ENCODE data around the gene DDR2.

DDR2 gene

GRCh38 chr1:162616848-162617247 lies 15.4 kb upstream of the DDR2 start:
- in situ Hi-C loops (cut with HindIII; ENCODE audit: low pct_unique_long_range_greater_than_20kb, low sequenced_read_pairs): no loop called here
- no peak for DNase-seq (ENCODE audit: low read depth in 1 of 2, low spot score in 1 of 2)
- TF ChIP-seq JUND (IDR thresholded peaks at IDR 0.05; ENCODE audit: low read depth): no peak

DNA sequence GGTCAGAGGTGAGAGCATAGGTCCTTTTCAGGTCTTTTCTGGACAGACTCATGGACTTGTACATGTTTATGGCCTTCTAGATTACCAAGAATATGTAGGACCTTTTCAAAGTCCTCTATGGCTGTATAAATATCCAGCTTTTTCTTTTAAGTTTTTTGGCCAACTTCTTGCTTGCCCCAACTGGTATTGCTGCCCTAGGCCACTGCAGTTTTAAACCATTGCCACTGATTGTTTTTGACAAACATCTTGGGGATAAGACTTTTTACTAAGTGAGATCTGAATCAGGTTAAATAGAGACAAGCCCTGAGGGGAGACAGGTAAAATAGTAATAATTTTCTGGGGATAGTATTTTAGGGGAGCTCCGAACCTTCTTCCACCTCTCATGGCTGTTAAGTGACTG lies 14.8 kb upstream of the DDR2 start:
- no peak for TF ChIP-seq JUND (IDR thresholded peaks at IDR 0.05; ENCODE audit: low read depth)
- in situ Hi-C loops (cut with HindIII; ENCODE audit: low pct_unique_long_range_greater_than_20kb, low sequenced_read_pairs): no loop called here
- DNase-seq (ENCODE audit: low read depth in 1 of 2, low spot score in 1 of 2): no peak

DNA sequence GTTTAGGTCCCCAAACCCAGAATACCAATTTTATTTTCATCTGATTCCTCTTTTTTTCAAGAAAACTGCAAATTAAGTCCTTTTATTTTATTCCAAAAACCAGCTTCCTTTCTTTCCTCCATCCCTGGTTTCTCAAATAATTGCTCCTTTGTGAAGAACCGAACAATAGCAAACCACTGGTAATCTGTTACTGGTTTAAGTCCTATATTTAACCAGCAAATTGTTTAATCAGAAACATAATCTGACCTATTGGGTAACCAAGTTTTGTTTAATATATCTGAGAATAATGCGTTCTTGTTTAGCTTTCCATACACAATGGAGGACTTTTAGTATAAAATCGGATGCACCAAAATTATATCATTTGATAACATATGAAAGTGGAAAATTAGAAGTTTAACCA lies 13.2 kb upstream of the DDR2 start:
- DNase-seq (ENCODE audit: low read depth in 1 of 2, low spot score in 1 of 2): no peak
- in situ Hi-C loops (cut with HindIII; ENCODE audit: low pct_unique_long_range_greater_than_20kb, low sequenced_read_pairs): no loop called here
- no peak for TF ChIP-seq JUND (IDR thresholded peaks at IDR 0.05; ENCODE audit: low read depth)

DNA sequence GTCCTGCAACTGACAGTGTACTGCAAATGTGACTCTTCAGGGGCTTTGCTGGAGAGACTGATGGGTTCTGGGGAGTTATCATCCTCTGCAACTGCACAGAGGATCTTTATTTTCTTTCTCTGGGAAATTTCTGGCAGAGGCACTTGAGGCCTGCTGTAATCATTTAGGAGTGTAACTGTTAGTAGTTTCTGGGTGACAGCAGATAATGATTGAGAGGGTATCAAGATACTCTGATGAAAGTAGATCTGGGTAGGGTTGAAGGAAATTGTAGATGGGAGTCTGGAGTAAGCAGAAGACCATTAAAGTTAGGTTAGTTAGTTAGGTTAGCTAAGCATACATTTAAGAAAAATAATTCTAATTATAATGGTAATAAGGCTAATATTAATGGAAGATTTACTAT lies 11.0 kb upstream of the DDR2 start:
- in situ Hi-C loops (cut with HindIII; ENCODE audit: low pct_unique_long_range_greater_than_20kb, low sequenced_read_pairs): no loop called here
- TF ChIP-seq JUND (IDR thresholded peaks at IDR 0.05; ENCODE audit: low read depth): no peak
- DNase-seq (ENCODE audit: low read depth in 1 of 2, low spot score in 1 of 2): no peak

DNA sequence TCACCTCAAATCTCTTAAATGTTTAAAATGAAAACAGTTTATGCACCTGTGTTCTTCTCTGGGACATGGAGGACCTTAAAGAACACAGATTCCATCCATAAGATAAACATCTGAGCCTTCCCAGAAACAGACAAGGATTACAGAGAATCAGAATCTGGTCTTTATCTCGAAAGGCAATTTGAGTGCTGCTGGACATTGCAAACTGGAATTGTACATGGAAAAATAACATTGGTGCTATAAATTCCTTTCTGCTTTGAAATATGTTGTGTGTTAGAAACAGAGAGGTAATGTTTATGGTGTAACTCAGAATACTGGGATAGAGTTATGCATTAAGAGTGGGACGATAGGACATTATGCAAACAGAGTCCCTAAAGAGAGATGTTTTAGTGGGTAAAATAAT lies 6.6 kb upstream of the DDR2 start:
- in situ Hi-C loops (cut with HindIII; ENCODE audit: low pct_unique_long_range_greater_than_20kb, low sequenced_read_pairs): no loop called here
- no peak for TF ChIP-seq JUND (IDR thresholded peaks at IDR 0.05; ENCODE audit: low read depth)
- no peak for DNase-seq (ENCODE audit: low read depth in 1 of 2, low spot score in 1 of 2)

DNA sequence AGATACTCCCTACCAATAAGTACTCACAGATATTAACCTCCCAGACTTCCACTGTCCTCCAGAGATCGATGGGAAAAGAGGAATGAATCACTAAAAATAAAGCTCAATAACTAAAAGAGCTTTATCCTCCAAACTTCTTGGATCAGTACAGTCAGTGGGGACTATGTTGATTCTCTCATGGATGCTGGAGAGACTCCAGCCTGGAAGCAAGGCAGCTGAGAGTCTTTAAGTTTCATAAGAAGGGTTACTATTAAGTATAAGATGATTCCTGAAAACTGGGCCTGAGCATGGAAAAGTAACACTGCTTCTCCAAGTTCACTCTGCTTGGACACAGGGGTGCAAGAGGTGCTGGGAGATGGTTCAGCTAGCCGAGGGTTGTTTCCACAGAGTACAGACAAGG lies 6.2 kb upstream of the DDR2 start:
- in situ Hi-C loops (cut with HindIII; ENCODE audit: low pct_unique_long_range_greater_than_20kb, low sequenced_read_pairs): no loop called here
- no peak for DNase-seq (ENCODE audit: low read depth in 1 of 2, low spot score in 1 of 2)
- TF ChIP-seq JUND (IDR thresholded peaks at IDR 0.05; ENCODE audit: low read depth): no peak

GRCh38 chr1:162626761-162627160 lies 5.5 kb upstream of the DDR2 start:
- no peak for TF ChIP-seq JUND (IDR thresholded peaks at IDR 0.05; ENCODE audit: low read depth)
- DNase-seq (ENCODE audit: low read depth in 1 of 2, low spot score in 1 of 2): no peak
- in situ Hi-C loops (cut with HindIII; ENCODE audit: low pct_unique_long_range_greater_than_20kb, low sequenced_read_pairs): no loop called here

- peak in 1 of 2 experiments; percentile 66 for DNase-seq (ENCODE audit: low read depth in 1 of 2, low spot score in 1 of 2)
- in situ Hi-C loops (cut with HindIII; ENCODE audit: low pct_unique_long_range_greater_than_20kb, low sequenced_read_pairs): no loop called here
- TF ChIP-seq JUND (IDR thresholded peaks at IDR 0.05; ENCODE audit: low read depth): no peak
Observed at GRCh38 chr1:162627662-162628296, 4.5 kb upstream of the DDR2 start.

DNA sequence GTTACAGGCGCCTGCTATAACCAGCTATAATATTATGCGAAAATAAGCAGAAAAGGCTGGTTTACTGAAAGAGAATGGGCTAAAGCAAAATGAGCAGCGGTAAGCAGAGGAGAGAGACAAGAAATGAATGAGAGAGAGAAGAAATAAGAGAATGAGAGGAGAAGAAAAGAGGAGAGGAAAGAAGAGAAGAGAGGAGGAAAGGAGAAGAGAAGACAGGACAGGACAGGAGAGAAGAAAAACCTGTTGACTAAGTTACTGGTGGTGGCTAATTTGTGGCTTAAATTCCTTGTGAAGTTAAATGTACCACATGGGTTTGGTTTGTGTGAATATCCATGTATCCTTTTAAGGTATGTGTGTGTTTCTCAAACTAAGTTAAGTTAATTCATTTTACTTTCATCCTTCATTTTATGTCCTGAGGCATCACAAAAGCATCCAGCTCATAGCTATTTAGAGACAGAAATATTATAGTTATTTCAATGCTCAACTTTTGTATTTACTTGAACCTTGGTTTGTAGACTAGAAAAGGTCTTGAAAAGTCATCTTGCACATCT lies 3.1 kb upstream of the DDR2 start:
- in situ Hi-C loops (cut with HindIII; ENCODE audit: low pct_unique_long_range_greater_than_20kb, low sequenced_read_pairs): no loop called here
- no peak for DNase-seq (ENCODE audit: low read depth in 1 of 2, low spot score in 1 of 2)
- no peak for TF ChIP-seq JUND (IDR thresholded peaks at IDR 0.05; ENCODE audit: low read depth)

GRCh38 chr1:162629651-162630050 lies 2.6 kb upstream of the DDR2 start:
- in situ Hi-C loops (cut with HindIII; ENCODE audit: low pct_unique_long_range_greater_than_20kb, low sequenced_read_pairs): no loop called here
- no peak for DNase-seq (ENCODE audit: low read depth in 1 of 2, low spot score in 1 of 2)
- TF ChIP-seq JUND (IDR thresholded peaks at IDR 0.05; ENCODE audit: low read depth): no peak

GRCh38 chr1:162631546-162632191 lies 595 bp upstream of the DDR2 start:
- no peak for DNase-seq (ENCODE audit: low read depth in 1 of 2, low spot score in 1 of 2)
- in situ Hi-C loops (cut with HindIII; ENCODE audit: low pct_unique_long_range_greater_than_20kb, low sequenced_read_pairs): no loop called here
- no peak for TF ChIP-seq JUND (IDR thresholded peaks at IDR 0.05; ENCODE audit: low read depth)

DNA sequence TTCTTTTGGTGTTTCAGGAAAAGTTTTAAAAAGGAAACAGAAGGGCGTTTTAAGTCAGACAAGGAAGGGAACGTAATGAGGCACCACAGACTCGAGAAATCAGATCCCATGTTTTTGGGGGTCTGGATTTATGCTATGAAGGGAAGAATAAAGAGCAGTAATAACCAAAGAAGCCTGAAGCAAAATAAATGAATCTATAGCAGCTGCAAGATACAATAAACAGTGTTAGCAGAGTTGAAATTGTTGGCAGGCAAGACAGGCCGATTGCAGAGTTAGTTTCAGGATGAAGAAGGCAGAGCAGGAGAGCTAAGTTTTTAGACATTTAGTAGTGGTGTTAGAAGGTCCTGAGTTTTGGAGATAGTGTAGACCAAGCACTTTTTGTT lies 425 bp downstream of the DDR2 start:
- in situ Hi-C loops (cut with HindIII; ENCODE audit: low pct_unique_long_range_greater_than_20kb, low sequenced_read_pairs): no loop called here
- DNase-seq (ENCODE audit: low read depth in 1 of 2, low spot score in 1 of 2): no peak
- TF ChIP-seq JUND (IDR thresholded peaks at IDR 0.05; ENCODE audit: low read depth): no peak

DNA sequence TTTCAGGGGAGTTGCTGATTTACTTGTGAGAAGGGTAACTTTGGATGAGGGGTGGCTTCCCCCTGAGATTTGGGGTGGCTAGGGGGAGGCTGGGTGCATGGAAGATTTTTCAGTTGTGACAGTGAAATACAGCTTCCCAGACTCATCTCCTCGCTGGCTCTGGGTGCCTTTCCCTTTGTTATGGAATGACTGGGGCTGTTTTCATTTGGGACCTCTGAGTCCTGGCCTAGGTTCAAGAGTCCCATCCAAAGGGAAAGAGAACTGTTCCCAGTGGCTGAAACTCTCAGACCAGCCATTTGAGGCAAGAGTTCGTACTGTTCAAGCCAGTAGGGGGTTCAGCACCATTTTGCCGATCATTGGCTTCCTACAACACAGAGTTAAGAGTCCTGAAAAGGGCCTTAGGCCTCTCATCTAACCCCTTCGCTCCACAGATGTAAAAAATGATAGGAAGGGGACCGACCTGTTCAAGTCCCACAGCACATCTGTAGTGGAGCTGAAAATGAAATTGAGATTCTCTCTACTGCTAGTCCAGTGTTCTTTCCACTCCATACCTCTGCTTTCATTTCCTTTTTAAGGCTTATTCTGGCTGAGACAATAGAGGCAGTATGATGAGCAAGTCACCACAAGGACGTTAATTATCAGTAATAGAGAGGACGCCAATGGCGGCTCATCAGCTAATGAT lies 958 bp downstream of the DDR2 start:
- in situ Hi-C loops (cut with HindIII; ENCODE audit: low pct_unique_long_range_greater_than_20kb, low sequenced_read_pairs): no loop called here
- TF ChIP-seq JUND (IDR thresholded peaks at IDR 0.05; ENCODE audit: low read depth): no peak
- DNase-seq (ENCODE audit: low read depth in 1 of 2, low spot score in 1 of 2): no peak
